DOHH2 (cell line): ENCODE measurements around the gene SCGB1C2.

Experiments
- H3F3A ChIP-seq: fragments of 200-600 bp; sonication (generic), shearing (Covaris generic); 2 replicates; pipeline ENCODE4 v1.6.0; 2016; ENCODE audit warnings: antibody characterized with exemption, mild to moderate bottlenecking; ENCODE audit not compliant: control insufficient read depth, insufficient read depth
- H3K27ac ChIP-seq: fragments of 200-600 bp; sonication (generic); 2 replicates; pipeline ENCODE4 v1.5.1; 2014; ENCODE audit warnings: low read depth, mild to moderate bottlenecking, low read length, moderate library complexity
- H3K27me3 ChIP-seq: fragments of 200-600 bp; sonication (generic); 2 replicates; pipeline ENCODE4 v1.6.1; 2014; ENCODE audit warnings: mild to moderate bottlenecking, low read length, mixed read lengths; ENCODE audit not compliant: control insufficient read depth
- H3K36me3 ChIP-seq: fragments of 200-600 bp; sonication (generic); 2 replicates; pipeline ENCODE4 v1.6.1; 2014; ENCODE audit warnings: mild to moderate bottlenecking, low read length, moderate library complexity, mixed read lengths; ENCODE audit not compliant: control insufficient read depth
- H3K4me1 ChIP-seq: fragments of 200-600 bp; sonication (generic); 2 replicates; pipeline ENCODE4 v1.6.1; 2014; ENCODE audit warnings: mild to moderate bottlenecking, low read length, mixed read lengths; ENCODE audit not compliant: control insufficient read depth
- H3K4me2 ChIP-seq: fragments of 200-600 bp; sonication (generic); 2 replicates; pipeline ENCODE4 v1.6.0; 2014; ENCODE audit warnings: mild to moderate bottlenecking, low read length, moderate library complexity
- H3K4me3 ChIP-seq: fragments of 200-600 bp; sonication (generic); 2 replicates; pipeline ENCODE4 v1.5.1; 2014; ENCODE audit warnings: mild to moderate bottlenecking, low read length, mixed read lengths
- H3K79me2 ChIP-seq: fragments of 200-600 bp; sonication (generic); 2 replicates; pipeline ENCODE4 v1.6.1; 2014; ENCODE audit warnings: mild to moderate bottlenecking, low read length, mixed read lengths; ENCODE audit not compliant: control insufficient read depth
- H3K9me2 ChIP-seq: fragments of 200-600 bp; sonication (generic); replicated peaks from 2 replicates; pipeline ENCODE4 v1.6.1; 2014; ENCODE audit warnings: mild to moderate bottlenecking, low read length, mixed read lengths; ENCODE audit not compliant: control insufficient read depth
- H3K9me3 ChIP-seq: fragments of 200-600 bp; sonication (generic); 2 replicates; pipeline ENCODE4 v1.6.1; 2014; ENCODE audit warnings: antibody characterized with exemption, low read length, mixed read lengths; ENCODE audit not compliant: control insufficient read depth, insufficient read depth
- H4K20me1 ChIP-seq: fragments of 200-600 bp; sonication (generic); 2 replicates; pipeline ENCODE4 v1.6.0; 2014; ENCODE audit warnings: low read depth, mild to moderate bottlenecking, antibody characterized with exemption, low read length, moderate library complexity; ENCODE audit not compliant: control insufficient read depth, insufficient read depth
- CTCF ChIP-seq: fragments of 200-600 bp; sonication (generic); IDR thresholded peaks from one replicate; pipeline ENCODE4 v1.5.1; 2014; ENCODE audit warnings: antibody characterized with exemption, mild to moderate bottlenecking, low read depth, low read length; ENCODE audit not compliant: poor library complexity, severe bottlenecking
- EZH2phosphoT487 ChIP-seq: fragments of 200-600 bp; sonication (generic); IDR thresholded peaks from 2 replicates; pipeline ENCODE4 v1.6.1; 2017; ENCODE audit warnings: borderline replicate concordance, mild to moderate bottlenecking, antibody characterized with exemption, low read length, moderate library complexity, mixed read lengths

SCGB1C2 gene

GRCh38 chr17:173166-173911 is 36.0 kb downstream of the SCGB1C2 start:
- H3F3A ChIP-seq = no peaks in the 10 kb centered on the region
- H3K27me3 ChIP-seq = no peaks in the 10 kb centered on the region
- no peak overlapping the region for H3K27ac ChIP-seq
- no peak overlapping the region for H3K4me3 ChIP-seq
- no peaks in the 10 kb centered on the region for H3K79me2 ChIP-seq
- no peaks in the 10 kb centered on the region for H3K9me3 ChIP-seq
- no peaks in the 10 kb centered on the region for H3K4me1 ChIP-seq
- no peak overlapping the region for H3K4me2 ChIP-seq
- H4K20me1 ChIP-seq = no peaks in the 10 kb centered on the region
- TF ChIP-seq CTCF (no peak), EZH2phosphoT487 (no peak)
- H3K9me2 ChIP-seq = no peaks in the 10 kb centered on the region
- H3K36me3 ChIP-seq = no peaks in the 10 kb centered on the region

- no peaks in the 10 kb centered on the region for H3K27me3 ChIP-seq
- H3K36me3 ChIP-seq = no peaks in the 10 kb centered on the region
- no peaks in the 10 kb centered on the region for H3K9me2 ChIP-seq
- H3K4me3 ChIP-seq = no peak overlapping the region
- no peaks in the 10 kb centered on the region for H3F3A ChIP-seq
- TF ChIP-seq CTCF (no peak), EZH2phosphoT487 (no peak)
- H3K9me3 ChIP-seq = no peaks in the 10 kb centered on the region
- no peak overlapping the region for H3K27ac ChIP-seq
- no peaks in the 10 kb centered on the region for H3K4me1 ChIP-seq
- no peaks in the 10 kb centered on the region for H3K79me2 ChIP-seq
- no peak overlapping the region for H3K4me2 ChIP-seq
- H4K20me1 ChIP-seq = no peaks in the 10 kb centered on the region
Measured at GRCh38 chr17:177155-177554, 39.8 kb downstream of the SCGB1C2 start.

DNA sequence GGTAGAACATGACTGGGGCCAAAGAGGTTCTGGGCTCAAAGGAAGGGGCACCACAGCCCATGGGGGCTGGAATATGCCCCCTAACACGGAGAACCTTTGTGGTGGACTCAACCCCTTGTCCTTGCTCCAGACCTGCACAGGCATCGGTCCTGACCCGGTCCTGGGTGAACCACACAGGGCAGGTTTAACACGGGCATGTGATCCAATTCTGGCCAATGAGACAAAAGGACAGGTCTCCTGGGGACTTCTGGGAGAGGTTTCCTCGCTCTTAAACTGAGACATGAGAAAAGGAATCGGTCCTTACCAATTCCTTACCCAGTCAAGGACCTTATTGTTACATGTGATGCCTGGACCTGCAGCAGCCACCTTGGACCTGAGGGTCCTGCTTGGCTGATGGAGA is 40.4 kb downstream of the SCGB1C2 start:
- no peaks in the 10 kb centered on the region for H3K79me2 ChIP-seq
- no peak overlapping the region for H3K4me3 ChIP-seq
- H3K27me3 ChIP-seq = no peaks in the 10 kb centered on the region
- H4K20me1 ChIP-seq = no peaks in the 10 kb centered on the region
- H3K4me1 ChIP-seq = no peaks in the 10 kb centered on the region
- H3K9me3 ChIP-seq = no peaks in the 10 kb centered on the region
- TF ChIP-seq EZH2phosphoT487 = no peak
- TF ChIP-seq CTCF = no peak
- no peak overlapping the region for H3K27ac ChIP-seq
- no peaks in the 10 kb centered on the region for H3K9me2 ChIP-seq
- no peaks in the 10 kb centered on the region for H3F3A ChIP-seq
- no peak overlapping the region for H3K4me2 ChIP-seq
- no peaks in the 10 kb centered on the region for H3K36me3 ChIP-seq
